ENCODE measurements around the gene GMCL1. TPM values are rescaled to one million over a fixed set of nuclear protein-coding genes. Genes with fewer than 3 reads are reported as not detected.

The GMCL1 gene
- total and polyA plus RNA-seq, 2 donors from 2014 or later: 6.3 to 14.0 TPM

DNA sequence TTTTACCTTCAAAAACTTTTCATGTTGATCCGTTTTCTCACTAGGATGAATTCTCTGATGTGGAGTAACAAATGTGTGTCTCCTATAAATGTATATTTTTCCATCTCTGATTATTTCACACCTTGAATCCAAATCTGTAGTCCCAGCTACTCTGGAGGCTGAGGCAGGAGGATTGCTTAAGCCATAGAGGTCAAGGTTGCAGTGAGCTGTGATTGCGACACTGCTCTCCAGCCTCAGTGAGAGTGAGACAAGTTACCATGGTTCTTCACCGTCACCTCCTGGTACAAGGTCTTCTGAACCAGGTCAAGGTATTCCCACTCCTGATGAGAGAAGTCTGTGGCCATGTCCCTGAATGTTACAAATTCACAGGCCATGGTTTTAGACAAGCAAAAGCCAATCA, 15.1 kb downstream of the GMCL1 start:
- Histone ChIP-seq H3K4me3 (ENCODE audit: low read length in 3 of 3) (no peak overlapping the region), H3K9ac (ENCODE audit: low read length in 3 of 3) (no peak overlapping the region), H3K36me3 (ENCODE audit: control insufficient read depth in 2 of 3, insufficient read depth in 3 of 3, low read length in 3 of 3) (peaks cover 4 to 21% (median 9%) of the 10 kb centered on the region in 3 donors), H3K27ac (ENCODE audit: low read depth in 2 of 2, low read length in 2 of 2) (no peak overlapping the region), H3K27me3 (ENCODE audit: control insufficient read depth, insufficient read depth, low read length) (no peaks in the 10 kb centered on the region), H3K4me1 (ENCODE audit: control insufficient read depth in 2 of 3, insufficient read depth in 2 of 3, low read depth in 1 of 3, low read length in 3 of 3) (no peaks in the 10 kb centered on the region), H3K9me3 (ENCODE audit: control insufficient read depth in 2 of 3, insufficient read depth in 1 of 3, low read length in 3 of 3) (no peaks in the 10 kb centered on the region)
- DNase-seq (no peak), FAIRE-seq (no peak)
- intact Hi-C loops (cut with DNase I): no loop called here
- TF ChIP-seq, protein P1, sequence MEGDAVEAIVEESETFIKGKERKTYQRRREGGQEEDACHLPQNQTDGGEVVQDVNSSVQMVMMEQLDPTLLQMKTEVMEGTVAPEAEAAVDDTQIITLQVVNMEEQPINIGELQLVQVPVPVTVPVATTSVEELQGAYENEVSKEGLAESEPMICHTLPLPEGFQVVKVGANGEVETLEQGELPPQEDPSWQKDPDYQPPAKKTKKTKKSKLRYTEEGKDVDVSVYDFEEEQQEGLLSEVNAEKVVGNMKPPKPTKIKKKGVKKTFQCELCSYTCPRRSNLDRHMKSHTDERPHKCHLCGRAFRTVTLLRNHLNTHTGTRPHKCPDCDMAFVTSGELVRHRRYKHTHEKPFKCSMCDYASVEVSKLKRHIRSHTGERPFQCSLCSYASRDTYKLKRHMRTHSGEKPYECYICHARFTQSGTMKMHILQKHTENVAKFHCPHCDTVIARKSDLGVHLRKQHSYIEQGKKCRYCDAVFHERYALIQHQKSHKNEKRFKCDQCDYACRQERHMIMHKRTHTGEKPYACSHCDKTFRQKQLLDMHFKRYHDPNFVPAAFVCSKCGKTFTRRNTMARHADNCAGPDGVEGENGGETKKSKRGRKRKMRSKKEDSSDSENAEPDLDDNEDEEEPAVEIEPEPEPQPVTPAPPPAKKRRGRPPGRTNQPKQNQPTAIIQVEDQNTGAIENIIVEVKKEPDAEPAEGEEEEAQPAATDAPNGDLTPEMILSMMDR (IDR thresholded peaks at IDR 0.05; ENCODE audit: borderline replicate concordance, extremely low read depth, insufficient read depth): no peak

DNA sequence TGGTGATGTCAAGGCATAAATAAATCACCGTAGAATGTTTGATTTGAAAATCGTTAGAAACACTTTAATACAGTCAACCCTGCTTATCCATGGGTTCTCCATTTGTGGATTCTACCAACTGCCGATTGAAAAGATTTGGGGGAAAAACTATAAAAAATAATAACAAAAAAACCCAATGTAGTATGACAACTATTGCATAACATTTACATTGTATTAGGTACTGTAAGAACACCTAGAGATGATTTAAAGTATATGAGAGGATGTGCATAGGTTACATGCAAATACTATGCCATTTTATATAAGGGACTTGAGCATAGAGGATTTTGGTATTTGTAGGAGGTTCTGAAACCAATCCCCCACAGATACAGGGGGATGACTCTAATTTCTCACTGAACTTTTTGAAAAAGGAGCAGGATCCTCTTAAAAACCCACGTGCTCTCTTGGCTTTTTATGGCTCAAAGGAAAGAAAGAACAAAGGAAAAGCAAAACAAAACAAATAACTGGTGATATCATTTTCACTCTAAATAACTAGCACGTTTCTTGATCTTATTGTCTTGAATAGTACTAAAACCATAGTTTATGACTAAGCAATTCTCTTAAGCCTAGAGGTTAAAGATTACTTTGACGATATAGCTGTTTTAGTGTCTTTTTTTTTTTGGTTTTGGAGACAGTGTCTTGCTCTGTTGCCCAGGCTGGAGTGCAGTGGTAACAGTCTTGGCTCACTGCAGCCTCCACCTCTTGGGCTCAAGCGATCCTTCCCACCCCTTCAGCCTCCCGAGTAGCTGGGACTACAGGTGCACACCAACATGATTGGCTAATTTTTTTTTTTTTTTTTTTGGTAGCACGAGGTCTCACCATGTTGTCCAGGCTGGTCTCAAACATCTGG, 17.0 kb downstream of the GMCL1 start:
- TF ChIP-seq, protein P1 (IDR thresholded peaks at IDR 0.05; ENCODE audit: borderline replicate concordance, extremely low read depth, insufficient read depth): no peak
- FAIRE-seq: no peak
- Histone ChIP-seq H3K9me3 (ENCODE audit: control insufficient read depth in 2 of 3, insufficient read depth in 1 of 3, low read length in 3 of 3) (no peaks in the 10 kb centered on the region), H3K9ac (ENCODE audit: low read length in 3 of 3) (no peak overlapping the region), H3K27me3 (ENCODE audit: control insufficient read depth, insufficient read depth, low read length) (no peaks in the 10 kb centered on the region), H3K4me1 (ENCODE audit: control insufficient read depth in 2 of 3, insufficient read depth in 2 of 3, low read depth in 1 of 3, low read length in 3 of 3) (no peaks in the 10 kb centered on the region), H3K36me3 (ENCODE audit: control insufficient read depth in 2 of 3, insufficient read depth in 3 of 3, low read length in 3 of 3) (peaks cover 4 to 23% (median 11%) of the 10 kb centered on the region in 3 donors), H3K4me3 (ENCODE audit: low read length in 3 of 3) (no peak overlapping the region), H3K27ac (ENCODE audit: low read depth in 2 of 2, low read length in 2 of 2) (no peak overlapping the region)
- no peak for DNase-seq
- intact Hi-C loops (cut with DNase I): no loop called here

DNA sequence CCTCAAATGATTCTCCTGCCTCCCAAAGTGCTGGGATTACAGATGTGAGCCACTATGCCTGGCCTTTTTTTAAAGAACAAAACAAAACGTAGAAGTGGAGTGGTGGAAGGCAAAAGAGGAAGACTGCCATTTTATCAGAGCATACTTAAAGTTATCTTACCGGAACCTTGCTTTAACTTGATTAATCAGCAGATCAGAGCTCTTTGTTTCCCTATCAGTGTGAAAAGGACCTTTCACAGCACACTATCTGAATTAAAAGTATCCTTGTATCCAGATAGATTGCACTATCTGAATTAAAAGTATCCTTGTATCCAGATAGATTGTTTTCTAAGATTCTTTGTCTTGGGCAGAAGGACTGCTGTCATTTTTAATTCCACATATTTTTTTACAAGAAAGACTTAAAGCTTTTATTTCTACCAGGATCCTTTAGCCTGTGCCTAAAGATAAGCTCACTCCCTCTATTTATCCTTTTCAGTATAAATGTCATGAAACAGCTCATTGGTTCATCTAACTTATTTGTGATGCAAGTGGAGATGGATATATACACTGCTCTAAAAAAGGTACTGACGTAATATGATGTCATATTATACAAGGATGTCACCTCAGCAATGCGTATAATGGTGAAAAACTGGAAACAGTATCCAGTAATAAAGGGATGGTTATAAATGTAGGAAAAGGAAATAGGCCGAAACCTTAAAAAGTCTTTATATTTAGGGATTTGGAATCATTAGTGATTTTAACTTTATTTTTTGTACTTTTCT, 17.8 kb downstream of the GMCL1 start:
- no peaks in the 10 kb centered on the region for H3K27me3 ChIP-seq (ENCODE audit: control insufficient read depth, insufficient read depth, low read length)
- no peak overlapping the region for H3K27ac ChIP-seq (ENCODE audit: low read depth in 2 of 2, low read length in 2 of 2)
- TF ChIP-seq, protein P1 (IDR thresholded peaks at IDR 0.05; ENCODE audit: borderline replicate concordance, extremely low read depth, insufficient read depth): no peak
- DNase-seq (no peak), FAIRE-seq (no peak)
- intact Hi-C loops (cut with DNase I): no loop called here
- H3K9ac ChIP-seq (ENCODE audit: low read length in 3 of 3): no peak overlapping the region
- H3K4me3 ChIP-seq (ENCODE audit: low read length in 3 of 3): no peak overlapping the region
- H3K36me3 ChIP-seq (ENCODE audit: control insufficient read depth in 2 of 3, insufficient read depth in 3 of 3, low read length in 3 of 3): peaks cover 4 to 19% (median 11%) of the 10 kb centered on the region in 3 donors
- no peaks in the 10 kb centered on the region for H3K4me1 ChIP-seq (ENCODE audit: control insufficient read depth in 2 of 3, insufficient read depth in 2 of 3, low read depth in 1 of 3, low read length in 3 of 3)
- H3K9me3 ChIP-seq (ENCODE audit: control insufficient read depth in 2 of 3, insufficient read depth in 1 of 3, low read length in 3 of 3): no peaks in the 10 kb centered on the region
